ENCODE data around the gene FCHSD2.
"Not testable (repeated sequence)": the region's sequence is repeated elsewhere in the genome, so short reads cannot be mapped to it uniquely, and the experiment has no call there.

Gene FCHSD2

GRCh38 chr11:72918851-72919250, 223.3 kb downstream of the FCHSD2 start:
- no peak for DNase-seq

- DNase-seq = no peak
Measured at GRCh38 chr11:72912253-72912652, 229.9 kb downstream of the FCHSD2 start.

GRCh38 chr11:72909558-72910388, 232.3 kb downstream of the FCHSD2 start:
- DNase-seq = not testable (repeated sequence)

GRCh38 chr11:72908032-72908676, 234.0 kb downstream of the FCHSD2 start:
- no peak for DNase-seq

GRCh38 chr11:72904016-72904415, 238.1 kb downstream of the FCHSD2 start:
- no peak for DNase-seq

GRCh38 chr11:72901374-72901773, 240.7 kb downstream of the FCHSD2 start:
- DNase-seq = no peak

- DNase-seq = no peak
Measured at GRCh38 chr11:72900013-72900412, 242.1 kb downstream of the FCHSD2 start.

GRCh38 chr11:72899238-72899637, 242.9 kb downstream of the FCHSD2 start:
- no peak for DNase-seq

- DNase-seq = no peak
Measured at GRCh38 chr11:72897506-72897905, 244.6 kb downstream of the FCHSD2 start.

GRCh38 chr11:72896431-72896830, 245.7 kb downstream of the FCHSD2 start:
- no peak for DNase-seq

GRCh38 chr11:72890881-72891280, 251.2 kb downstream of the FCHSD2 start:
- DNase-seq = no peak

- no peak for DNase-seq
Measured at GRCh38 chr11:72886619-72887018, 255.5 kb downstream of the FCHSD2 start.

- no peak for DNase-seq
Measured at GRCh38 chr11:72885749-72886609, 256.1 kb downstream of the FCHSD2 start.

- no peak for DNase-seq
Measured at GRCh38 chr11:72876147-72876546, 266.0 kb downstream of the FCHSD2 start.

GRCh38 chr11:72875736-72876135, 266.4 kb downstream of the FCHSD2 start:
- no peak for DNase-seq

- DNase-seq = no peak
Measured at GRCh38 chr11:72872012-72872411, 270.1 kb downstream of the FCHSD2 start.

GRCh38 chr11:72871119-72871518, 271.0 kb downstream of the FCHSD2 start:
- no peak for DNase-seq

- no peak for DNase-seq
Measured at GRCh38 chr11:72869831-72870230, 272.3 kb downstream of the FCHSD2 start.

- DNase-seq = no peak
Measured at GRCh38 chr11:72867970-72868369, 274.1 kb downstream of the FCHSD2 start.

- DNase-seq = no peak
Measured at GRCh38 chr11:72864702-72865655, 277.1 kb downstream of the FCHSD2 start.

GRCh38 chr11:72863916-72864315, 278.2 kb downstream of the FCHSD2 start:
- no peak for DNase-seq

GRCh38 chr11:72863091-72863490, 279.0 kb downstream of the FCHSD2 start:
- no peak for DNase-seq
